ENCODE results near the gene ADGRL1.
"Not testable (repeated sequence)": the region's sequence is repeated elsewhere in the genome, so short reads cannot be mapped to it uniquely, and the experiment has no call there.

Gene ADGRL1

DNA sequence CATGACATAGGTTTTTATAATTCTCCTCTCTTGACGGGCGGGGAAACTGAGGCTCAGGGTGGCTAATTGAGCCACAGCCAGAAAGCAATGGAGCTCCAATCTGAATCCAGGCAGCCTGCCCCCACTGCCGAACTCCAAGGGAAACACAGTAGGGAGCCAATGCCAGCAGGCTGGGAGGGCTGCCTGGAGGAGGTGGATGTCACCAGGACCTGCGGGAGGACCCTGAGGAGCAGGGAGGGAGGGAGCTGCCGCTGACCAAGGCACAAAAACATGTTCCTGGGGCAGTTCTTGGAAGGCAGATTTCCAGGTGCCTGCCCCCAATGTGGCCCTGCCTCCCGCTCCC is 41.2 kb upstream of the ADGRL1 start:
- 33 to 70% methylated on average over 1 of the region's 6 CpGs for WGBS, 2 experiments (ENCODE audit: insufficient coverage in 2 of 2)
- not testable (repeated sequence) for H3K4me1 ChIP-seq (ENCODE audit: control insufficient read depth, insufficient read depth, low read length, poor library complexity, severe bottlenecking); H3K27ac ChIP-seq (ENCODE audit: low read depth, low read length, severe bottlenecking); H3K36me3 ChIP-seq (ENCODE audit: control insufficient read depth, insufficient read depth, low read length); H3K9me3 ChIP-seq (ENCODE audit: control insufficient read depth, low read length); H3K4me3 ChIP-seq (ENCODE audit: extremely low read depth, insufficient read depth, low read length, poor library complexity, severe bottlenecking)

DNA sequence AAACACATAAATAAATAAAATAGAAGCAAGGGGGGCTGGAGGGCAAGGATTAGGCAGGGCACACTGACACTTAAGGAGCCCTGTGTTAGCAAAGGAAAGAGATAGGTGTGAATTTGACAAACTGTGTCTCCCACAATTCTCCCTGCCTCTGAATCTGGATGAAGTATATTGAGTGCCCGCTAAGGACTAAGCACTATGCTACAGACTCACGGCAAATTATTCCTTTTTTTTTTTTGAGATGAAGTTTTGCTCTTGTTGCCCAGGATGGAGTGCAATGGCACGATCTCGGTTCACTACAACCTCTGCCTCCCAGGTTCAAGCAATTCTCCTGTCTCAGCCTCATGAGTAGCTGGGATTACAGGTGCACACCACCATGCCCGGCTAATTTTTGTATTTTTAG is 38.4 kb upstream of the ADGRL1 start:
- H3K9me3 ChIP-seq (ENCODE audit: control insufficient read depth, low read length); H3K4me1 ChIP-seq (ENCODE audit: control insufficient read depth, insufficient read depth, low read length, poor library complexity, severe bottlenecking); H3K27ac ChIP-seq (ENCODE audit: low read depth, low read length, severe bottlenecking); H3K36me3 ChIP-seq (ENCODE audit: control insufficient read depth, insufficient read depth, low read length); H3K4me3 ChIP-seq (ENCODE audit: extremely low read depth, insufficient read depth, low read length, poor library complexity, severe bottlenecking): not testable (repeated sequence)
- WGBS, 2 experiments (ENCODE audit: insufficient coverage in 2 of 2): 100% methylated on average over 1 of the region's 5 CpGs; no CpG with 5 or more reads in 1 of the 2 experiments

DNA sequence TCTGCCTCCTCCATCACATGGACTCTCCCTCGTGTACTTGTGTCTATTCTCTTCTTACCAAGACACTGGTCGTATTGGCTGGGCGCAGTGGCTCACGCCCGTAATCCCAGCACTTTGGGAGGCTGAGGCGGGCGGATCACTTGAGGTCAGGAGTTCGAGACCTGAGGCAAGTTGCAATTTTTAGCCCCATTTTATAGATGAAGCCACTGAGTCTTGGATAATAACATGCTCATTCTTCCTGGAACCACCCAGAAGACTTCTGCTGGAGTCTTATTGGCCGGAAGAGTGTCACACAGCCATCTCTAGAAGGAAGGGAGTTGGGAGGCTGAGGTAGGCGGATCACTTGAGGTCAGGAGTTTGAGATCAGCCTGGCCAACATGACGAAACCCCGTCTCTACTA is 37.7 kb upstream of the ADGRL1 start:
- H3K9me3 ChIP-seq (ENCODE audit: control insufficient read depth, low read length); H3K4me1 ChIP-seq (ENCODE audit: control insufficient read depth, insufficient read depth, low read length, poor library complexity, severe bottlenecking); H3K36me3 ChIP-seq (ENCODE audit: control insufficient read depth, insufficient read depth, low read length); H3K4me3 ChIP-seq (ENCODE audit: extremely low read depth, insufficient read depth, low read length, poor library complexity, severe bottlenecking); H3K27ac ChIP-seq (ENCODE audit: low read depth, low read length, severe bottlenecking): not testable (repeated sequence)
- 93 to 97% methylated on average over 7 to 8 of the region's 12 CpGs for WGBS, 2 experiments (ENCODE audit: insufficient coverage in 2 of 2)

DNA sequence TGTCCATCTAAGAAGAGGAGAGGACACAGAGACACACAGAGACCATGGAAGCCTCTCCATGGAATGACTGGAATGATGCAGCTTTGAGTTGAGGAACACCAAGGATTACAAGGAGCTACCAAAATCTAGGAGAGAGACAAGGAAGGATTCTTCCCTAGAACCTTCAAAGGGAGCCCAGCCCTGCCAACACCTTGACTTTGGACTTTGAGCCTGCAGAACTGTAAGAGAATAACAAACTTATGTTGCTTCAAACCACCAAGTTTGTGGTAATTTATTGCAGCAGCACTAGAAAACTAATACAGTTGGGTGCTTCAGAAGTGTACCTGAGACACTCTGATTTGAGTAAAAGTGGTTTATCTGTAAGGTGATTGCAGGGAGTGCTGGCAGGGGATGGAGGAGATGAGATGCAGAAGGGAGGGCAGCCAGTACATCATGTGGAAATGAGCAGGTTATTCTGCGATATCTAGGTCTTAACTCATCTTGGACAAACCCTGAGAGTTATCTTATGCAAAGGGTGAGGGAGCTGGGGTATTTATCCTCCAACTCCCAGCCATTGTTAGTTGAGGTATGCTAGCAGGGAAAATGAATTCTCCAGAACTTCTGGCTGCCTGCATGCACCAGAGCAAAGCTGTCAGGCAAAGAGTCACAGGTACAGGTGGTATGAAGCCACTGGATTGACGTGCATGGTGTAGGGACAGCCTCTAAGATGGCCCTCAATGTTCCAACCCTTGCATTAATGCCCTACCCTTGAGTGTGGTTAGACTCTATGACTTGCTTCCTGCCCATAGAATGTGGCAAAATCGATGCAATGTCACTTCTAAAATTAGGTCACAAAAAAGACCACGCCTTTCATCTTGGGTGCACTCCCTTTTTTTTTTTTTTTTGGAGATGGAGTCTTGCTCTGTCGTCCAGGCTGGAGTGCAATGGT is 31.3 kb upstream of the ADGRL1 start:
- no peak overlapping the region for H3K4me3 ChIP-seq (ENCODE audit: extremely low read depth, insufficient read depth, low read length, poor library complexity, severe bottlenecking)
- 80% methylated on average over 1 to 2 of the region's 5 CpGs for WGBS, 2 experiments (ENCODE audit: insufficient coverage in 2 of 2)
- no peak overlapping the region for H3K27ac ChIP-seq (ENCODE audit: low read depth, low read length, severe bottlenecking)
- no peaks in the 10 kb centered on the region for H3K9me3 ChIP-seq (ENCODE audit: control insufficient read depth, low read length)
- H3K36me3 ChIP-seq (ENCODE audit: control insufficient read depth, insufficient read depth, low read length): no peaks in the 10 kb centered on the region
- H3K4me1 ChIP-seq (ENCODE audit: control insufficient read depth, insufficient read depth, low read length, poor library complexity, severe bottlenecking): no peaks in the 10 kb centered on the region

DNA sequence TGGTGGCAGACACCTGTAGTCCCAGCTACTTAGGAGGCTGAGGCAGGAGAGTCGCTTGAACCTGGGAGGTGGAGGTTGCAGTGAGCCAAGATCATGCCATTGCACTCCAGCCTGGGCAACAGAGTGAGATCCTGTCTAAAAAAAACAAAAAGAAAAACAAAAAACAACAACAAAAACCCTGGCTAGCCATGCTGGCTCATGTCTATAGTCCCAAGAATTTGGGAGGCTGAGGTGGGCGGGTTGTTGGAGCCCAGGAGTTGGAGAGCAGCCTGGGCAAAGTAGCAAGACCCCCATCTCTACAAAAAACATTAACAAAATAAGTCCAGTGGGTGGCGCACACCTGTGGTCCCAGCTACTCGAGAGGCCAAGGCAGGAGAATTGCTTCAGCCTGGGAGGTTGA is 27.0 kb upstream of the ADGRL1 start:
- not testable (repeated sequence) for H3K4me3 ChIP-seq (ENCODE audit: extremely low read depth, insufficient read depth, low read length, poor library complexity, severe bottlenecking); H3K9me3 ChIP-seq (ENCODE audit: control insufficient read depth, low read length); H3K36me3 ChIP-seq (ENCODE audit: control insufficient read depth, insufficient read depth, low read length); H3K27ac ChIP-seq (ENCODE audit: low read depth, low read length, severe bottlenecking); H3K4me1 ChIP-seq (ENCODE audit: control insufficient read depth, insufficient read depth, low read length, poor library complexity, severe bottlenecking)
- WGBS, 2 experiments (ENCODE audit: insufficient coverage in 2 of 2): 100% methylated on average over 1 of the region's 4 CpGs

DNA sequence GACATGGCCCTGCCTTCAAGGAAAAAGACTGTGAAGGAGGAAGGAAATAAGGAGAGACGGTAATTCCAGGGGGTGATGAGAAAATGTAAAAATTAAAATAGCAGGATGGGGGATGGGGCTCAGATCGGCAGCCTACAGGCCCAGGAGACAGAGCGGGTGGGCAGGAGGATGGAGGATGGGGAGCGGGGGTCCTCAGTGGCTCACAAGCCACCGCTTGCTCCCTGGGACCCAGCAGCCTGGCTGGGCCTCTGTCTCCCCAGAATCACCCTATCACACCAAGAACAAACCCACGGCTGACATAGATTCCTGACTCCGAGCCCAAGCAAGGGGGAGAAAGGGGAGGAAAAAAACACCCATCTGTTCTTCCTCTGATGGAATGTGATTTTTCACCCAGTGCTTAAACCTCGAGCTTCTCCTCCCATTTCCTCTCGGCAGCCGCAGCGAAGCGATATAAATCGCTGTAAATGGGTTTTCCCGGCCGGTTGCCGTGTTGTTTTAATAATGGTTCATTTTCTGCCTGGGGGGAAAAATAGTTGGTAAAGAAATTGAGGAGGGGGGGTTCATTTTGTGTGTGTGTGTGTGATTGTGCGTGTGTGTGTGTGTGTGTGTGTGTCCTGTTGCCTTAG is 22.6 kb upstream of the ADGRL1 start:
- H3K27ac ChIP-seq (ENCODE audit: low read depth, low read length, severe bottlenecking); H3K4me3 ChIP-seq (ENCODE audit: extremely low read depth, insufficient read depth, low read length, poor library complexity, severe bottlenecking); H3K4me1 ChIP-seq (ENCODE audit: control insufficient read depth, insufficient read depth, low read length, poor library complexity, severe bottlenecking); H3K9me3 ChIP-seq (ENCODE audit: control insufficient read depth, low read length); H3K36me3 ChIP-seq (ENCODE audit: control insufficient read depth, insufficient read depth, low read length): not testable (repeated sequence)
- 53 to 80% methylated on average over 2 to 3 of the region's 17 CpGs for WGBS, 2 experiments (ENCODE audit: insufficient coverage in 2 of 2)

DNA sequence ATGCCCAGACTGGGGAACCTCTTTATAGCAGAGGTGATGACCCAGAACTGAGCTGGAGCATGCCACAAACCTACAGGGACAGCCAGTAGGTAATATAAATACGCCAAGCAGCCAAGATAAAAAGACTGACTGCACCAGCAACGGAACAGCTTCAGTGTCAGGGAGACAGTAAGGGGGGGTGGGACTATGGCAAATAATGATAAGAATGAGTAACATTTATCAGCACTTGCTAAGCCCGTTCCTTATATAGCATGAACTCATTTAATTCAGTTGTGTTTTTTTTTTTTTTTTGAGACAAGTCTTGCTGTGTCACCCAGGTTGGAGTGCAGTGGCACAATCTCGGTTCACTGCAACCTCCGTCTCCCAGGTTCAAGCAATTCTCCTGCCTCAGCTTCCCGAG is 20.5 kb upstream of the ADGRL1 start:
- H3K4me3 ChIP-seq (ENCODE audit: extremely low read depth, insufficient read depth, low read length, poor library complexity, severe bottlenecking); H3K27ac ChIP-seq (ENCODE audit: low read depth, low read length, severe bottlenecking); H3K9me3 ChIP-seq (ENCODE audit: control insufficient read depth, low read length); H3K4me1 ChIP-seq (ENCODE audit: control insufficient read depth, insufficient read depth, low read length, poor library complexity, severe bottlenecking); H3K36me3 ChIP-seq (ENCODE audit: control insufficient read depth, insufficient read depth, low read length): not testable (repeated sequence)
- 85 to 100% methylated on average over 1 to 2 of the region's 6 CpGs for WGBS, 2 experiments (ENCODE audit: insufficient coverage in 2 of 2)

DNA sequence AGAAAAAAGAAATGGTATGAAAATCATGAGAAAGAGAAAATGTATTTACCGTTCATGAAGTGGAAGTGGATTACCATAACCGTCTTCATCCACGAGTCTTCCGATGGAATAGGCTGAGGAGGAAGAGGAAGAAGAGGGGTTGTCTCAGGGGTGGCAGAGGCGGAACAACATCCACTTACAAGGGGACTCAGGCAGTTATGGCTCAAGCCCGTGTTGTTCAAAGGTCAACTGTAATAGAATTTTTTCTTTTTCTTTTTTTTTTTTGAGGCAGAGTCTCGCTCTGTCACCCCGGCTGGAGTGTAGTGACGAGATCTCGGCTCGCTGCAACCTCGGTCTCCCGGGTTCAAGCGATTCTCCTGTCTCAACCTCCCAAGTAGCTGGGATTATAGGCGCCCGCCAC is 16.9 kb upstream of the ADGRL1 start:
- Histone ChIP-seq H3K27ac (ENCODE audit: low read depth, low read length, severe bottlenecking) (no peak overlapping the region), H3K9me3 (ENCODE audit: control insufficient read depth, low read length) (no peaks in the 10 kb centered on the region), H3K4me3 (ENCODE audit: extremely low read depth, insufficient read depth, low read length, poor library complexity, severe bottlenecking) (no peak overlapping the region), H3K4me1 (ENCODE audit: control insufficient read depth, insufficient read depth, low read length, poor library complexity, severe bottlenecking) (no peaks in the 10 kb centered on the region), H3K36me3 (ENCODE audit: control insufficient read depth, insufficient read depth, low read length) (no peaks in the 10 kb centered on the region)
- WGBS, 2 experiments (ENCODE audit: insufficient coverage in 2 of 2): 97 to 98% methylated on average over 11 to 14 of the region's 16 CpGs

DNA sequence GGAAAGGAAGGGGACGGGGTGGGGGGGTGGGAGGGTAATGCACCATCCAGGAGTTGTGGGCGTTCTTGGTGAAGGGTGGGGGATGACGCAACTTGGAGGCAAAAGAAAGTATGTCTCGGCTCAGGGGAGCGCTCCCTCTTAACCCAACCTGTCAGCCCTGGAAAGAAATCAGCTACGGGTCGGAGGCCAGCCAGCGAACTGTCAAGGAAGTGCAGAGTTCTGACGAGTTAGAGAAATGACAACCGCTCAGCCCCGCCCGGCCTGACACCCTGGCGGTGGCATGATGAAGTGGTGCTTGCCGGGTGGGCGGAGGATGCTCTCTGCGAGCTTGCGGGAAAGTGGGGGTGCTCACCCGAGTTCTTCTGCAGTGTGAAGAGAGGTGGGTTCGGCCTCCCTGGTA is 15.4 kb upstream of the ADGRL1 start:
- H3K4me3 ChIP-seq (ENCODE audit: extremely low read depth, insufficient read depth, low read length, poor library complexity, severe bottlenecking); H3K9me3 ChIP-seq (ENCODE audit: control insufficient read depth, low read length); H3K36me3 ChIP-seq (ENCODE audit: control insufficient read depth, insufficient read depth, low read length); H3K4me1 ChIP-seq (ENCODE audit: control insufficient read depth, insufficient read depth, low read length, poor library complexity, severe bottlenecking); H3K27ac ChIP-seq (ENCODE audit: low read depth, low read length, severe bottlenecking): not testable (repeated sequence)
- 12 to 16% methylated on average over 3 to 5 of the region's 19 CpGs for WGBS, 2 experiments (ENCODE audit: insufficient coverage in 2 of 2)

DNA sequence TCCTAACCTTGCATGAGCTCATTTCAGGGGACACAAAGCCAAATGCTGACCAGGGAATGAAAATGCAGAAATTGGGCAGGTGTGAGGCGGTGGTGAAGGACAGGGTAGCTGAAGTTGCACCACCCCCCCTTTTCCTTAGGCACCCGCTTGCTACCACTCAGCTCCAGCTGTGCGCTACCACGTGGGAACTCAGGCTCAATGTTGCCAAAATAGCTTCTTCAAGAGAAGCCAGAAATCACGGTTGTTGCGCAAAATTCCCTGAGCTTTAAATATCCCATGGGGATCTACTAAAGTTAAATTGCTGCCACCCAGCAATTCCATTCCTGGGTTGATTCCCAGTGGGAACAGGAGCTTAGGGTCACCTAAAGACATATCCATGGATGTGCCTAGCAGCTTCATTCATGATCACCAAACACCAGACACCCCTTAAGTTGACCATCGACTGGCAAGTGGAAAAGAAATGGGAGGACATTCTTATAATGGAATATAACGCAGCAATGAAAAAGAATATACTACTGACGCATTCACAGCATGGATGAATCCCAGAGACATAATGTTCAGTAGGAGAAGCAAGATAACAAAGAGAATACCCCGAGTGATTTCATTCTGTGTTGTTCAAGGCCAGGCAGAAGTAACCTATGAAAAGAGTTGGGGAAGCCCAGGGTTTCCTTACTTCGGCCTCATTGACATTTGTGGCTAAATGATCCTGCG is 12.8 kb upstream of the ADGRL1 start:
- no peaks in the 10 kb centered on the region for H3K36me3 ChIP-seq (ENCODE audit: control insufficient read depth, insufficient read depth, low read length)
- 94 to 97% methylated on average over 6 to 11 of the region's 12 CpGs for WGBS, 2 experiments (ENCODE audit: insufficient coverage in 2 of 2)

DNA sequence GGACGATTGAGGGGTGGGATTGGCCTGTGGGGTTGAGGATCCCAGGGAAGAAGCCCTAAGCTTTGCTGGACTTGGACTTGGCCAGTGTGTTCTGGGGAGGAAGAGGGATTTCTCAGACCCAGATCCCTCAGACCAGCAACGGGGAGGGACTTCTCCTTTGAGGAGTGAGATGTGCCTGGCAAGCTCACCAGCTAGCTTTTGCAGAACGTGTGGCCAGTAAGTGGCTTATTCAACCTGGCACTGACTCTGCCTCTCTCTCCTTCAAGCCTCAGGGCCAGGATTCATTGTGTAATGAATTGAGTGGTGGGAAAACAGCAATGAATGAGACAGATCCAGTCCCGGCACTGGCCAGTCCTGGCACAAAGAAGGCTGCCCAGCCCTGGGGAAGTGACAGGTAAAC is 11.9 kb upstream of the ADGRL1 start:
- not testable (repeated sequence) for H3K27ac ChIP-seq (ENCODE audit: low read depth, low read length, severe bottlenecking); H3K4me1 ChIP-seq (ENCODE audit: control insufficient read depth, insufficient read depth, low read length, poor library complexity, severe bottlenecking); H3K4me3 ChIP-seq (ENCODE audit: extremely low read depth, insufficient read depth, low read length, poor library complexity, severe bottlenecking); H3K9me3 ChIP-seq (ENCODE audit: control insufficient read depth, low read length); H3K36me3 ChIP-seq (ENCODE audit: control insufficient read depth, insufficient read depth, low read length)
- WGBS, 2 experiments (ENCODE audit: insufficient coverage in 2 of 2): 45 to 61% methylated on average over 2 to 3 of the region's 4 CpGs

More for the DNA sequence above, 12.8 kb upstream of the ADGRL1 start:
- Histone ChIP-seq H3K4me1 (ENCODE audit: control insufficient read depth, insufficient read depth, low read length, poor library complexity, severe bottlenecking) (no peaks in the 10 kb centered on the region), H3K9me3 (ENCODE audit: control insufficient read depth, low read length) (no peaks in the 10 kb centered on the region), H3K4me3 (ENCODE audit: extremely low read depth, insufficient read depth, low read length, poor library complexity, severe bottlenecking) (no peak overlapping the region), H3K27ac (ENCODE audit: low read depth, low read length, severe bottlenecking) (no peak overlapping the region)
